Measurements from ENCODE around the gene MMP15.

- no peak for TF ChIP-seq POLR2A (IDR thresholded peaks at IDR 0.05)
- TF ChIP-seq, protein P1, sequence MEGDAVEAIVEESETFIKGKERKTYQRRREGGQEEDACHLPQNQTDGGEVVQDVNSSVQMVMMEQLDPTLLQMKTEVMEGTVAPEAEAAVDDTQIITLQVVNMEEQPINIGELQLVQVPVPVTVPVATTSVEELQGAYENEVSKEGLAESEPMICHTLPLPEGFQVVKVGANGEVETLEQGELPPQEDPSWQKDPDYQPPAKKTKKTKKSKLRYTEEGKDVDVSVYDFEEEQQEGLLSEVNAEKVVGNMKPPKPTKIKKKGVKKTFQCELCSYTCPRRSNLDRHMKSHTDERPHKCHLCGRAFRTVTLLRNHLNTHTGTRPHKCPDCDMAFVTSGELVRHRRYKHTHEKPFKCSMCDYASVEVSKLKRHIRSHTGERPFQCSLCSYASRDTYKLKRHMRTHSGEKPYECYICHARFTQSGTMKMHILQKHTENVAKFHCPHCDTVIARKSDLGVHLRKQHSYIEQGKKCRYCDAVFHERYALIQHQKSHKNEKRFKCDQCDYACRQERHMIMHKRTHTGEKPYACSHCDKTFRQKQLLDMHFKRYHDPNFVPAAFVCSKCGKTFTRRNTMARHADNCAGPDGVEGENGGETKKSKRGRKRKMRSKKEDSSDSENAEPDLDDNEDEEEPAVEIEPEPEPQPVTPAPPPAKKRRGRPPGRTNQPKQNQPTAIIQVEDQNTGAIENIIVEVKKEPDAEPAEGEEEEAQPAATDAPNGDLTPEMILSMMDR (IDR thresholded peaks at IDR 0.05): no peak
Measured at GRCh38 chr16:57994361-57994760, 31.2 kb upstream of the MMP15 start.

Measured in lower leg skin (tissue), 3 donors.